ENCODE measurements around the gene MAD1L1.
A peak's percentile ranks its signal among the peaks of the same experiment; 100 is the strongest.

DNA sequence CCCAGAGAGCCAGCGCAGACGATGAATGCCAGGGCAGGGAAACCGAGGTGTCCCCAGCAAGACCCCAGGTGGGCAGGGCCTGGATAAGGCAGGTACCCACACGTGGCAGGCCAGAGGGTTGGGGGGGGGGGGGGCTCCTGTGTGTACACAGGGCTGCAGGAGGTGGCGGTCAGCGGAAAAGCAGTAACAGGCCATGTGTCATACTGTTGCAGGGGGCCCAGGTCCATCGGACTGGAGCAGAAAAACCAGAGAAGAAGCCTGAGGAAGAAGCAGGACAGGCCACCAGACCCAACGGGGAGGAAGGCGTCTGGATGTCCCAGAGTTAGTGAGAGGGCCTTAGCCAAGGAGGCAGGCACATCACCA lies 116.3 kb downstream of the MAD1L1 start:
- TF ChIP-seq, protein P1, sequence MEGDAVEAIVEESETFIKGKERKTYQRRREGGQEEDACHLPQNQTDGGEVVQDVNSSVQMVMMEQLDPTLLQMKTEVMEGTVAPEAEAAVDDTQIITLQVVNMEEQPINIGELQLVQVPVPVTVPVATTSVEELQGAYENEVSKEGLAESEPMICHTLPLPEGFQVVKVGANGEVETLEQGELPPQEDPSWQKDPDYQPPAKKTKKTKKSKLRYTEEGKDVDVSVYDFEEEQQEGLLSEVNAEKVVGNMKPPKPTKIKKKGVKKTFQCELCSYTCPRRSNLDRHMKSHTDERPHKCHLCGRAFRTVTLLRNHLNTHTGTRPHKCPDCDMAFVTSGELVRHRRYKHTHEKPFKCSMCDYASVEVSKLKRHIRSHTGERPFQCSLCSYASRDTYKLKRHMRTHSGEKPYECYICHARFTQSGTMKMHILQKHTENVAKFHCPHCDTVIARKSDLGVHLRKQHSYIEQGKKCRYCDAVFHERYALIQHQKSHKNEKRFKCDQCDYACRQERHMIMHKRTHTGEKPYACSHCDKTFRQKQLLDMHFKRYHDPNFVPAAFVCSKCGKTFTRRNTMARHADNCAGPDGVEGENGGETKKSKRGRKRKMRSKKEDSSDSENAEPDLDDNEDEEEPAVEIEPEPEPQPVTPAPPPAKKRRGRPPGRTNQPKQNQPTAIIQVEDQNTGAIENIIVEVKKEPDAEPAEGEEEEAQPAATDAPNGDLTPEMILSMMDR (IDR thresholded peaks at IDR 0.05 in 2 of 3, conservative IDR thresholded peaks at IDR 0.05 in 1 of 3; ENCODE audit: borderline replicate concordance in 1 of 3, insufficient read depth in 1 of 3, low read depth in 2 of 3, low read length in 2 of 3) = no peak
- TF ChIP-seq, protein P2, sequence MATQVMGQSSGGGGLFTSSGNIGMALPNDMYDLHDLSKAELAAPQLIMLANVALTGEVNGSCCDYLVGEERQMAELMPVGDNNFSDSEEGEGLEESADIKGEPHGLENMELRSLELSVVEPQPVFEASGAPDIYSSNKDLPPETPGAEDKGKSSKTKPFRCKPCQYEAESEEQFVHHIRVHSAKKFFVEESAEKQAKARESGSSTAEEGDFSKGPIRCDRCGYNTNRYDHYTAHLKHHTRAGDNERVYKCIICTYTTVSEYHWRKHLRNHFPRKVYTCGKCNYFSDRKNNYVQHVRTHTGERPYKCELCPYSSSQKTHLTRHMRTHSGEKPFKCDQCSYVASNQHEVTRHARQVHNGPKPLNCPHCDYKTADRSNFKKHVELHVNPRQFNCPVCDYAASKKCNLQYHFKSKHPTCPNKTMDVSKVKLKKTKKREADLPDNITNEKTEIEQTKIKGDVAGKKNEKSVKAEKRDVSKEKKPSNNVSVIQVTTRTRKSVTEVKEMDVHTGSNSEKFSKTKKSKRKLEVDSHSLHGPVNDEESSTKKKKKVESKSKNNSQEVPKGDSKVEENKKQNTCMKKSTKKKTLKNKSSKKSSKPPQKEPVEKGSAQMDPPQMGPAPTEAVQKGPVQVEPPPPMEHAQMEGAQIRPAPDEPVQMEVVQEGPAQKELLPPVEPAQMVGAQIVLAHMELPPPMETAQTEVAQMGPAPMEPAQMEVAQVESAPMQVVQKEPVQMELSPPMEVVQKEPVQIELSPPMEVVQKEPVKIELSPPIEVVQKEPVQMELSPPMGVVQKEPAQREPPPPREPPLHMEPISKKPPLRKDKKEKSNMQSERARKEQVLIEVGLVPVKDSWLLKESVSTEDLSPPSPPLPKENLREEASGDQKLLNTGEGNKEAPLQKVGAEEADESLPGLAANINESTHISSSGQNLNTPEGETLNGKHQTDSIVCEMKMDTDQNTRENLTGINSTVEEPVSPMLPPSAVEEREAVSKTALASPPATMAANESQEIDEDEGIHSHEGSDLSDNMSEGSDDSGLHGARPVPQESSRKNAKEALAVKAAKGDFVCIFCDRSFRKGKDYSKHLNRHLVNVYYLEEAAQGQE (IDR thresholded peaks at IDR 0.05; ENCODE audit: low read depth) = no peak
- TF ChIP-seq POLR2A (IDR thresholded peaks at IDR 0.05; ENCODE audit: borderline replicate concordance, extremely low read depth, insufficient read depth, insufficient read length) = no peak
- TF ChIP-seq ZFX (IDR thresholded peaks at IDR 0.05) = peak; percentile 22; the same call in 1 of the 2 replicates
- TF ChIP-seq POLR2AphosphoS5 (IDR thresholded peaks at IDR 0.05; ENCODE audit: low read depth, low read length) = no peak
- TF ChIP-seq EZH2 (IDR thresholded peaks at IDR 0.05) = no peak
- no peak for TF ChIP-seq SP1 (IDR thresholded peaks at IDR 0.05; ENCODE audit: low read depth)
